Measurements from ENCODE around the gene WDFY2. TPM values are rescaled to one million over a fixed set of nuclear protein-coding genes. Genes with fewer than 3 reads are reported as not detected.
A peak's percentile ranks its signal among the peaks of the same experiment; 100 is the strongest.

The WDFY2 gene
- total RNA-seq, 2 donors from 2014 or later = 2.7 to 3.3 TPM

- Histone ChIP-seq H3K27ac (no peak overlapping the region), H3K4me3 (no peak overlapping the region), H3K27me3 (no peaks in the 10 kb centered on the region), H3K9me3 (no peaks in the 10 kb centered on the region), H3K9ac (ENCODE audit: low read depth in 2 of 2, low read length in 2 of 2) (no peak overlapping the region), H3K36me3 (no peaks in the 10 kb centered on the region), H3K4me1 (peaks cover 6% of the 10 kb centered on the region)
- no peak for DNase-seq
- TF ChIP-seq CTCF (IDR thresholded peaks at IDR 0.05) = no peak
- intact Hi-C loops (cut with DNase I) = no loop called here
Measured at GRCh38 chr13:51760592-51760991, 176.3 kb downstream of the WDFY2 start.

DNA sequence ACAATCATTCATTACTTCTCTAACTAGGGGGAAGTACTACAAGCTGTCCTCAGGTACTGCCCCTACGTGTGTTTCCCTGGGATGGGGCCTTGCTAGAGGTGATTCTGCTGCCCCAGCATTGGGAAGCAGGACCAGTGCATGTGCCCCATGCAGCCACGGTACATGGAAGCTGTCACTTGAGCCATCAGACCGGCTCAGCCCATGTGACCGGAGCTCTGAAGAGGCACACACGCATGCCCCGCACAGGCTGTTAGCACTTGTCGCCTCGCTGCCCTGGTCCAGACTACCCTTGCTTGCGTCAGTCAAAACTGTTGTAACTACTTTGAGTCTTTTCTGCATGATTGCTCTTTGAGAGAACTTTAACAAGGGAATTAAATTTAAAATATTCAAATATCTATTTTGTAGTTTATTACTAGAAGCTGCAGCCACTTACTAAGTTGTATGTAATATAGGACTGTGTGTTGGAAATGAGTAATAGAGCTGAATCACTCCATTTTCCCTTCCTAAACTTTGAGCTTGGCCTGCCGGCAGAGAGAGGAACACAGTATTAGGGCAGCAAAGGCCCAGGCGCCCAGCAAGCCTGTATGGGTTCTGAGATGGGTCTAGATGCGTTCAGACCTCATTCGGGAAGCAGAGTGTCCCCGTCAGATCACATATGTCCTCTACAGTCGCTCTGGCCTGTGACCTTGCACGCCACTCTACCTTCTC lies 177.5 kb downstream of the WDFY2 start:
- Histone ChIP-seq H3K9ac (ENCODE audit: low read depth in 2 of 2, low read length in 2 of 2) (no peak overlapping the region), H3K27me3 (no peaks in the 10 kb centered on the region), H3K36me3 (no peaks in the 10 kb centered on the region), H3K9me3 (no peaks in the 10 kb centered on the region), H3K27ac (no peak overlapping the region), H3K4me1 (peaks cover 6% of the 10 kb centered on the region), H3K4me3 (no peak overlapping the region)
- no peak for DNase-seq
- intact Hi-C loops (cut with DNase I) = no loop called here
- no peak for TF ChIP-seq CTCF (IDR thresholded peaks at IDR 0.05)

DNA sequence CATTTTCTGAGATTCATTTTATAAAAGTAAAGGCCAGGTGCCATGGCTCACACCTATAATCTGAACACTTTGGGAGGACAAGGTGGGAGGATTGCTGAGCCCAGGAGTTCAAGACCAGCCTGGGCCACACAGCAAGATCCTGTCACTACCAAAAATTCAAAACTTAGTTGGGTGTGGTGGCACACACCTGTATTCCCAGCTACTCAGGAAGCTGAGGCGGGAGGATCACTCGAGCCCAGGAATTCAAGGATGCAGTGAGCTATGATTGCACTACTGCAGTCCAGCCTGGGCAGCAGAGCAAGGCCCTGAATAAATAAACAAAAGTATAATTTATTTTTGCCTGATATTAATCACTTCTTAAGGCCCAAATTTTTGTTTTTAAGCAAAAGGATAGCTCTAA lies 179.2 kb downstream of the WDFY2 start:
- no peaks in the 10 kb centered on the region for H3K36me3 ChIP-seq
- no peaks in the 10 kb centered on the region for H3K9me3 ChIP-seq
- no peak overlapping the region for H3K27ac ChIP-seq
- no peak for TF ChIP-seq CTCF (IDR thresholded peaks at IDR 0.05)
- no peak overlapping the region for H3K4me3 ChIP-seq
- no peak for DNase-seq
- H3K4me1 ChIP-seq = peaks cover 6% of the 10 kb centered on the region
- intact Hi-C loops (cut with DNase I) = no loop called here
- no peak overlapping the region for H3K9ac ChIP-seq (ENCODE audit: low read depth in 2 of 2, low read length in 2 of 2)
- no peaks in the 10 kb centered on the region for H3K27me3 ChIP-seq

- H3K27me3 ChIP-seq = no peaks in the 10 kb centered on the region
- H3K4me1 ChIP-seq = peaks cover 6% of the 10 kb centered on the region
- peak overlapping the region in 1 of 2 donors; percentile 36 for H3K9ac ChIP-seq (ENCODE audit: low read depth in 2 of 2, low read length in 2 of 2)
- TF ChIP-seq CTCF (IDR thresholded peaks at IDR 0.05) = no peak
- no peaks in the 10 kb centered on the region for H3K9me3 ChIP-seq
- H3K4me3 ChIP-seq = no peak overlapping the region
- peak overlapping the region; percentile 44 for H3K27ac ChIP-seq
- no peaks in the 10 kb centered on the region for H3K36me3 ChIP-seq
- DNase-seq = peak; percentile 50
- intact Hi-C loops (cut with DNase I) = no loop called here
Measured at GRCh38 chr13:51764184-51765141, 180.2 kb downstream of the WDFY2 start.

- no peaks in the 10 kb centered on the region for H3K36me3 ChIP-seq
- H3K9ac ChIP-seq (ENCODE audit: low read depth in 2 of 2, low read length in 2 of 2) = peak overlapping the region in 1 of 2 donors; percentile 36
- peak overlapping the region; percentile 44 for H3K27ac ChIP-seq
- H3K27me3 ChIP-seq = no peaks in the 10 kb centered on the region
- H3K4me3 ChIP-seq = no peak overlapping the region
- DNase-seq = no peak
- intact Hi-C loops (cut with DNase I) = no loop called here
- H3K4me1 ChIP-seq = peaks cover 6% of the 10 kb centered on the region
- TF ChIP-seq CTCF (IDR thresholded peaks at IDR 0.05) = no peak
- H3K9me3 ChIP-seq = no peaks in the 10 kb centered on the region
Measured at GRCh38 chr13:51765142-51765515, 180.9 kb downstream of the WDFY2 start.
